HG03460 (cell line): ENCODE data around the gene DYNC1H1.
"Not testable (repeated sequence)": the region's sequence is repeated elsewhere in the genome, so short reads cannot be mapped to it uniquely, and the experiment has no call there.

Experiments used
- ATAC-seq: cut with Tn5 transposase; IDR thresholded peaks from one replicate; pipeline ENCODE4 v1.9.1; 2021; ENCODE audit not compliant: unreplicated experiment

DYNC1H1 gene

DNA sequence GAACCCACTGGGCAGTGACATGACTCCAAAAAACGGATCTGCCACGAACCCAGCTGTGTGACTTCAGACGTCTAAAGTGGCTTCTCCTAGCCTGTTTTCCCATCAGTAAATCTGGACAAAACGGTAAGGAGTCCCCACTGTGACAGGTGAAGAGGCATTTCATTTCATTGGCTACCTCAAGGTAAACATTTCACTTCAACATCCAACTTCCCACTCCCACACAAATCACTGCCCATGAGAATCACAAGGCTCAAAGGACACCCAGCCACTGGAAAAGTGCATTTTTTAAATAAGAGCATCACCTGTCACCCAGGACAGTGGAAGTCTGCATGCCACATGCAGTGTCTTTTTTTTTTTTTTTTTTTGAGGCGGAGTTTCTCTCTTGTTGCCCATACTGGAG lies 94.6 kb downstream of the DYNC1H1 start:
- no peak for ATAC-seq

DNA sequence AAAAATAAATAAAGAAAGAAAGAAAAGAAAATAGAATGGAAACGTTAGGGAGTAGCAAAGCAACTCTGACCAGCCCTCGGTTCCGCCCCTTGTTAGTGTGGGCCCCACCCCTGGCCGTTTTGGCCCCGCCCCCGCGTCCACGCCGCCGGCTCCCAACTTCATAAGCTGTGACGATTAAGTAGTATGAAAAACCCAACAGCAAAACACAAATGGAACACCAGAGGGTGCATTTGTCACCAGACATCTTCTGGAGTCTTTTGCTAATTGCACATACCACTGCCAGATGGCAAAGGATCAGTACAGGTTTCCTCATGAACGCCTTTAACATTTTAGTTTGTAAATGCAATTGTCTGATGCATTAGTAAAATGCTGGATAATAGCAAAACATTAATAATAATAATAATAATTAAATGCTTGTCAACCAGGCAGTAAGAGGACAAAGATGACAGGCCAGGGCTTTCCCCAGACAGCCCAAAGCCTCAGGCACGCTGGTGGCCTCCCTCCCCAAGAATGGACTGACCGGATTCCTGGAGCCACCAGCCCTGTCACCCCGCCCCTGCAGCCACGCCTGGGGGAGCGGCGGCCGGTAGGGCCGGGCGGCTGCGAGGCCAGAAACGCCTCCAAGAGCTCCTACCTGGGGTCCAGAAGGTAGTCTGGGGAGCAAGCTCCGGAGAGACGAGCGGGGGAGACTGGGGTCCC lies 98.9 kb downstream of the DYNC1H1 start:
- ATAC-seq, result peak; percentile 61

DNA sequence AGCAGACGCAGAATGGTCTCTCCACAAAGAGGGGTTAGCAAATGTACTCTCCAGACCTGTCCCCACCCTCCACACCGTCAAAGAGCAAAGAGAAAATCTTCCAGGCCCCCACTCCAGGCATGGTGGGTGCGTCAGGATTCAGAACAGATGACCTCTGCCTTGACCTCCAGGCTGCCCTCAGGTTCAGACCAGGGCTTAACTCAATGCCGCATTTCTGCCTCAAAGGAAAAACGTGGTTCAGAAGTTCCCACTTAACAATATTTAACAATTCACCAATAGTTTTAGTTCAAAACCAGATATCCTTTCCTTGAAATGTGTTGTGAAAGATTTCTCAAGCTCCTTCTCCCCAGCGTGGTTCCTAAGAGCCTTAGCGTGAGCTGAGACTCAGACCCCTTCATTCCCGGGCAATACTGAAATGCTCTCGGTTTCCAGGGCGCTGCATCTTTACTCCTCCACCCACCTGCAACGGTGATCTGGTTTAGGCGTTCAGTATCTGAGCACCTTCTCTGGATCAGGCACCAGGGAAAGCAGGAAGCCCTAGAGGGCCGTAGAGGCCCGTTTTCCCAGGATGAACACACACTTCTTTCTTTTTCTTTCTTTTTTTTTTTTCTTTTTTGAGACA lies 99.5 kb downstream of the DYNC1H1 start:
- ATAC-seq, result no peak

DNA sequence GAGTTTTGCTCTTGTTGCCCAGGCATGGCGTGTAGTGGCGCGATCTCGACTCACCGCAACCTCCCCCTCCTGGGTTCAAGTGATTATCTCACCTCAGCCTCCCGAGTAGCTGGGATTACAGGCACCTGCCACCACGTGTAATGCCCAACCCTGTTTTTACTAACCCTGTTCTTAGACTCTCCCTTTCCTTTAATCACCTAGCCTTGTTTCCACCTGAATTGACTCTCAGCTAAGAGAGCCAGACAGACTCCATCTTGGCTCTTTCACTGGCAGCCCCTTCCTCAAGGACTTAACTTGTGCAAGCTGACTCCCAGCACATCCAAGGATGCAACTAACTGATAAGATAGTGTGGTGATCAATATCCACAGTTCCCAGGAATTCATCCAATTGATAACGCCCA lies 100.2 kb downstream of the DYNC1H1 start:
- ATAC-seq, result not testable (repeated sequence)

DNA sequence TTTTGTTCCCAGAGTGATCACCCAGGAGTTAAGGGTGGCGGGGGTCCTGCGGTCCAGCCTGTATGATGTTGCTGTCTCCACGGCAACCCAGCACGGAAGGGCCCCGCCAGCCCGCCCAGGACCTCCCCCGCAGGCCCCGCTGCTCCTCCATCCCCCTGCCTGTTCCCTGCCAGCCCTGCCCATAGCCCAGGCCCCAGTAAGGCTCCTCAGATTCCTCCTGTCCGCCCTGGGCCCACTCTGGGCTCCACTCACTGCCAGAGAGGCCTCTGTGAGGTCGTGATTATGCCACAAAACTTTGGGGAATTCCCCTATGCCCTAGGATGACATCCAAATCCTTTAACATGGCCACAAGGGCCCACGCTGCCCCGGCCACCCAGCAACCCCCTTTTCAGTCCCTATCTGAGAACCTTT lies 101.7 kb downstream of the DYNC1H1 start:
- ATAC-seq, result no peak

DNA sequence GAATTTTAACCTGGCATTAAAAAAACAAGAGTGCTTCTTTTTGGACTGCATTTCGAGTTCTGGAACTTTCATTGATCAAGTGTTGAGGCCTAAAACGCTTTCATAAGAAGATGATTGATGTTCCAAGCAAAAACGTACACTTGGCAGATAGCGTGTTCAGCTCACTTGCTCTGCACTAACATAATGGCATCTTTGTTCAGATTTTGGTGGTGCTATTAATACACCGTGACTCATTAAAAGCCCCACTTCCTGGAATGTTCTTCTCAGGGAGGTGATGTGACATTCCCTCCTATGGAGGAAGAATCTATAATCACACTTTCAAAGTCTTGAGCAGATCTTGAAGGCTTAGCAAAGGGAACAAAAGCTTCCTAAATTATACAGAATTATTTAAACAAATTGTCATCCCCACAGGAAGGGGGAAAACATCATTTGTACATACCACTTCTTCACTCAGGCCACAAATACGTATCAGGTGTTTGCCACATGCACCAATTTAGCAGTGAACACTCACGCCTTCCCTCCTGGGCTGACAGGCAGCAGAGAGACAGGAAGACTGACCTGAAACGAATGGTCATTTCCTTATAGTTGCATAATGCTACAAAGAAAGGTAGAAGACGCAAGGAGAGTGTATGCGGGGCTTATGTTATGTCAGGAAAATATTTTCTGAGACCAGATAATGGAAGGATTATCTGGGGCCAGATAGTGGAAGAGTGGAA lies 107.1 kb downstream of the DYNC1H1 start:
- ATAC-seq, result no peak

DNA sequence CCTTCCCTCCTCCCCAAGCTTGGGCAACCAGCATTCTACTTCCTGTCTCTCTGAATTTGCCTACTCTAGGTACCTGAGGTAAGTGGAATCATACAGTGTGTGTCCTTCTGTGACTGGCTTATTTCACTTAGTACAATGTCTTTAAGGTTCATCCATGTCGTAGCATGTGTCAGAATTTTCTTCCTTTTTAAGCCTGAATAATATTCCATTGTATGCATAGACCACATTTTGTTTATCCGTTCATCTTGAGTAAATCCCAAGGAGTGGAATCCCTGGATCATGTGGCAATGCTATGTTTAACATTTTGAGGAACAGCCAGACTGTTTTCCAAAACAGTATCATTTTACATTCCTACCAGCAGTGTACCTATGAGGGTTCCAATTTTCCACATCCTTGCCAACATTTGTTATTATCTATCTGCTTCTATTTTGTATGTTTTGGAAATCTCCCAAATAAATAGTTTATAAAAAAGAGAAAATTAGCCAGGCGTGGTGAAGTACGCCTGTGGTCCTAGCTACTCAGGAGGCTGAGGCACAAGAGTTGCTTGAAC lies 110.1 kb downstream of the DYNC1H1 start:
- ATAC-seq, result no peak

DNA sequence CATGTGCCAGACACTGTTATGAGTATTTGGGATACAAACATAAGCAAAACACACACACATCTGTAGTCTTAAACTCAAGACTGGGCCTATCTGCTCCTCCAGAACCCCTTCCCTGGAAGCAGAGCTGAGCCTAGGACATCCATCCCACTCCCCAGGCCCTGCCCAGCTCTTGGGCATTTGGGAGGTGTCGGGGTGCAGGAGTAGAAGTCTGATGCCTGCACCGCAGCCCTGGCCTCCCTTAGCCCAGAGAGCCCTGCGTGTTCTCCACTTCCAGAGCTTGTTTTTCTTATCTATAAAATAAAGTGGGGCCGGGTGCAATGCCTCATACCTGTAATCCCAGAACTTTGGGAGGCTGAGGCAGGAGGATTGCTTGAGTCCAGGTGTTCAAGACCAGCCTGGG lies 110.8 kb downstream of the DYNC1H1 start:
- no peak for ATAC-seq

DNA sequence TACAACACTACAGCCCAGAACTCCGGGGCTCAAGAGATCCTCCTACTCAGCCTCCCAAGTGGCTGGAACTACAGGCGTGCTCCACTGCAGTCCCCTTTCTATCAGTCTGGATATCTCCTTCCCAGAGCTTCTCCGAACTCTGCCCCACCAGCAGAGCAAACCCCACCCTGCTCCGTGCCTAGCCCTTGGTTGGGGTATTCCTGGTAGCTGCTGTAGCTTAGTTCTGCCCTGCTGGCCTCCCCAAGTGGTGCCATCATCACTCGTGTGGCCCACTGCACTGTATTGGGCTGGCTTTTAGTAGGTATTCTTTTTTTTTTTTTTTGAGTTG lies 113.0 kb downstream of the DYNC1H1 start:
- ATAC-seq, result no peak

DNA sequence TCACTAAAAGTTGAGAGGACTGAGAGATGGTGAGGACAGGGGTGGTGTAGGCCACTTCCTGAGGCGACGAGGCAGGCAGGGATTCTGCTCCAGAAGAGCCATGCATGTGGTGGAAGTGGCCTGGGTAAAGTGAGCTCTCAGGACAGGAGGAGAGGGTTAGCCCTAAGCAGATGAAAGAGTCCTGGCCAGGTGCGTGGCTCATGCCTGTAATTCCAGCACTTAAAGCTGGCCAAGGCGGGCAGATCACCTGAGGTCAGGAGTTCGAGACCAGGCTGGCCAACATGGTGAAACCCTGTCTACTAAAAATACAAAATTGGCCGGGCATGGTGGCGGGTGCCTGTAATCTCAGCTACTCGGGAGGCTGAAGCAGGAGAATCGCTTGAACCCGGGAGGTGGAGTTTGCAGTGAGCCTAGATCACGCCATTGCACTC lies 114.0 kb downstream of the DYNC1H1 start:
- not testable (repeated sequence) for ATAC-seq

DNA sequence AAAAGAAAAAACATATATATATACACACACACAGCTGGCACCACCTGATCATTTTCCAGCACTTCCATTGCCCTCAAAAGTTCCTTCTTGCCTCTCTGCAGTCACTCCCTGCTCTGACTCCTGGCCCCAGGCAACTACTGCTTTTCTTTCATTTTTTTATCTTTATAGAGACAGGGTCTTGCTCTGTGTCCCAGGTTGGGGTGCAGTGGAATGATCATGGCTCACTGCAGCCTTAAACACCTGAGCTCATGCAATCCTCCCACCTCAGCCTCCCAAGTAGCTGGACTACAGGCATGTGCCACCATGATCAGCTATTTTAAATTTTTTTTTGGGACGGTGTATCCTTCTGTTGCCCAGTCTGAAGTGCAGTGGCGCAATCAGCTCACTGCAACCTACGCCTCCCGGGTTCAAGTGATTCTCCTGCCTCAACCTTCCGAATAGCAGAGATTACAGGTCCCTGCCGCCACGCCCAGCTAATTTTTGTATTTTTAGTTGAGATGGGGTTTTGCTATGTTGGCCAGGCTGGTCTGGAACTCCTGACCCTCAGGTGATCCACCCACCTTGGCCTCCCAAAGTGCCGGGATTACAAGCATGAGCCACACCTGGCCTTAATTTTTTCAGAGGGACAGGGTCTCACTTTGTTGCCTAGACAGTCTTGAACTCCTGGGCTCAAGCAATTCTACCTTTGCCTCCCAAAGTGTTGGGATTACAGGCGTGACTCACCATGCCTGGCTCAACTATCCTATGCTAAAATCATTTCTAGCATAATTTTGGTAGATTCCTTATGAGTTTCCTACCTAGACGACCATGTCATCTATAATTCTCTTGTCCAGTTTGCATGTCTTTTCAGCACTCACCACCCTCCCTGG lies 114.7 kb downstream of the DYNC1H1 start:
- ATAC-seq, result no peak

DNA sequence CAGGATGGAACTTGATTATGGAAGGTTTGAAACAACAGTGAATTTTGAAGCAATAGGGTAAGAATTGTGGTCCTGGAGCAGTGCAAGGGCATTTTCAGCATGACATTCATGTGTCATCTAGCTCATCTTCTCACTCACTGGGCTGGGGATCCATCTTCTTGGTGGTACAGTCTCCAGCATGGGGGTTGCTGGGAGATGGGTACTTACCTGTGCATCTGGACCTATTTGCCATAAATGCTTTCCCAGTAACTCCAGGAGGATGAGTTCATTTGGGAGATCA lies 115.3 kb downstream of the DYNC1H1 start:
- ATAC-seq, result no peak

DNA sequence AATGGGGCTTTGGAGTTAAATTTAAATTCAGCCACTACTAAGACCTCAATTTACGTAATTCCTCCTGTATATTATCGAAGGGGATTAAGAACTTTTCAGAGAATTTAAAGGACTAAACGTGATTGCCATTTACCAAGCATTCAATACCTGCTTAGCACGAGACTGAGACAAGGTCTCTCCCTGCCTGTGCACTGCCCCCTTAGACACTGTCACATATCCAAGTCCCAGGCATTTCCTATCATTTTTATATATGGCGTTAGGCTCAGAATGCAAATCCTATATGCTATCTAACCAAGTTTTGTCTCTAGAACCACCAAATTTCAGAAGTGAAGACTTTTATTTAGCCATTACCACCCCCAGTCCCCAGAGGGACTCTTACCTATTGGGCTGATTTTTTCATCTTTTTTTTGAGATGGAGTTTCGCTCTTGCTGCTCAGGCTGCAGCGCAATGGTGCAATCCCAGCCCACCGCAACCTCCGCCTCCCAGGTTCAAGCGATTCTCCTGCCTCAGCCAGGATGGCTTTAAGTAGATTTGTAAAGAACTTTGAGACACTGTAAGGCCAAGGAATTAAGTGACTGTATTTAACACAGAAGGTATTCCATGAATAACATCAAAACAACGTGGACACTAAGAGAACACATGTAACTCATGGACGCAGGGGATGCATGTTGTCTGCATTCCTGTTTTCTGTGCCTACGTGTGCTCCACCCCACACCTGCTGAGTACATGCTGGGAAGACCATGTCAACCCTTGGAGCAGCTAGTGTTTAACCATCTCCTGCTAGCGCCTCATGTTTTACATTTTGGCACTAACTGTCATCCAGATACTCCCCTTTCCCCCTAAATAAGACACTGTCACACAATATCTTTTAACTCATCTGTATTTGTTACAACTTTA lies 116.1 kb downstream of the DYNC1H1 start:
- ATAC-seq, result no peak

DNA sequence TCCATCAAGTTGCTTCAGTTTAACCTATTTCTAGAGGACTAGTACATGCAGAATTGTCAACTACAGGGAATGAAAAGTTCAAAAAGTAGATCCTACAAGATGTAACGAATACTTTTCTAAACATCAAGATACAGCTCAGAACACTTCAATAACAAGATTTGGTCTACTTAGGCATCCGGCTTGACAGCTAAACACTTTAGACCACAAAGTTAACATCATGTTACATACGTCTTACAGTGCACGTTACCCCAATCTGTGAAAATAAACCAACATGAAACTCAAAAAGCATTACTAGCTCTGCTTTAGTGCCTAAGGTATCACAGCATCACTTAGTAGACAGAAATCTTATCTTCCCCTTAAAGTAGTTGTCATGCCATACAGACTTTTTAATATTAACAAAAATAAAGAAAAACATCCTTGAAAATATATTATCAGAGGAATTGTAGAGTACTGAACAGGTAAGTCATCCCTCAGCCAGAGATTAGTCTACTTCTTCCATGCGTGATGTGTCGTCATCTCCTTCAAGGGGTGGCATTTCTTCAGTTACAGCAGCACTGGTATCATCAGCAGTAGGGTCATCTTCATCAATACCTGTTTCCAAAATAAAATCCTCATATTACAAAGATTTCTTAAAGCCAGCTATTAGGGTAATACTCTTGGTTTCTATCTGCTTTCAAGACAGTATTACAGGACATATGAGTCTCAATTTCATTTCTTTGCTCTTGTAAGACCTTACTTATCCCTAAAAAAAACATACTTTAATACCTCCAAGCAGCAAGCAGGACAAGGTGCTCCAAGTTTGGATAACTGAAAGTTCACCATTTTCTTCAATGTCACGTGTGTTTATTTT lies 117.1 kb downstream of the DYNC1H1 start:
- ATAC-seq, result no peak

DNA sequence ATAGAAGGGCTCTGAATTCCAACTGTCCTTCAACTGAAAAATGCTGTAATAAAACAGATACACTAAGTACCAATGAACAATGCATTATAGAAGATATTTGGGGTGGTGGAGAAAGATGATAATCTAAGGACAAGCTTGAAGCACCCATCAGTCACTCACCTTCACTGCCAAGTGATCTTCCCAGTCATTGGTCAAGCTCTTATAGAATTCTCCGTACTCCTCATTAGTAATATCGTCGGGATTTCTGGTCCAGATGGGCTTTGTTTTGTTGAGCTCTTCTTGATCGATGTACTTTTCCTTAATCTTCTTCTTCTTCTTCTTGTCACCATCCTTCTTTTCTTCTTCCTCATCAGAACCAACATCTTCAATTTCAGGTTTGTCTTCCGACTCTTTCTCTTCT lies 120.1 kb downstream of the DYNC1H1 start:
- ATAC-seq, result not testable (repeated sequence)

DNA sequence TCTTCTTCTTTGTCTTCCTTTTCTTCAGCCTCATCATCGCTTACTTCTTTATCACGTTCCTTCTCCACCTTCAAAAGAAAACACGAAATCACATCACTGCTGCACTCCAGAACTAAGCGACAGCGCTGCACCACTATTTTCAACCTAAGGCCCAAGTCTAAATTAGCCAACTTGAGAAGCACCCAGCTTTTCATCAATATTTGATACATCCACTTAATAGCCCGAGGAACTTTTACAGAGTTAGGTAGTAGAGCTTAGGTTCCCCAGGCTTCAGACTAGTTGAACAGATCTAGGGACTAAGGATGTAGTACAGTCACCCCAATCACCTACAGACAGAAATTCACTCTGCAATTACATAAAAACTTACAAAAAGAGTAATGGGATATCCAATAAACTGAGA lies 120.6 kb downstream of the DYNC1H1 start:
- no peak for ATAC-seq

DNA sequence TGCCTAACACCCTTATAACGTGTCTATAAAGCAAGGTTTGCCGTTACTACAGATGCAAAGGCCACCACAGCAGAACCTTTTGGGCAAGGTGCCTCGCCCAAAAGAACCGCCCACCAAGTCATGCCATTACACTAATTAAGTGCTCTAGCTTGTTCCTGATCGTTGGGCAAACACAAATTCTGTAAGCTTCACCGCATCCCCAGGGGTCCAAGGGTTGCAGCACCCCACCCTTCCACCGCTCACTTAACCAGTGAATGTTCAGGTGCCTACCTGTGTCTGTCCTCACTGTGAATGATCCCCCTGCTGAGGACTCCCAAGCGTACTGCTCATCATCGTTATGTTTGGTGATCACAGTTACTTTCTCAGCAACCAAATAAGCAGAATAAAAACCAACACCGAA lies 121.1 kb downstream of the DYNC1H1 start:
- no peak for ATAC-seq

DNA sequence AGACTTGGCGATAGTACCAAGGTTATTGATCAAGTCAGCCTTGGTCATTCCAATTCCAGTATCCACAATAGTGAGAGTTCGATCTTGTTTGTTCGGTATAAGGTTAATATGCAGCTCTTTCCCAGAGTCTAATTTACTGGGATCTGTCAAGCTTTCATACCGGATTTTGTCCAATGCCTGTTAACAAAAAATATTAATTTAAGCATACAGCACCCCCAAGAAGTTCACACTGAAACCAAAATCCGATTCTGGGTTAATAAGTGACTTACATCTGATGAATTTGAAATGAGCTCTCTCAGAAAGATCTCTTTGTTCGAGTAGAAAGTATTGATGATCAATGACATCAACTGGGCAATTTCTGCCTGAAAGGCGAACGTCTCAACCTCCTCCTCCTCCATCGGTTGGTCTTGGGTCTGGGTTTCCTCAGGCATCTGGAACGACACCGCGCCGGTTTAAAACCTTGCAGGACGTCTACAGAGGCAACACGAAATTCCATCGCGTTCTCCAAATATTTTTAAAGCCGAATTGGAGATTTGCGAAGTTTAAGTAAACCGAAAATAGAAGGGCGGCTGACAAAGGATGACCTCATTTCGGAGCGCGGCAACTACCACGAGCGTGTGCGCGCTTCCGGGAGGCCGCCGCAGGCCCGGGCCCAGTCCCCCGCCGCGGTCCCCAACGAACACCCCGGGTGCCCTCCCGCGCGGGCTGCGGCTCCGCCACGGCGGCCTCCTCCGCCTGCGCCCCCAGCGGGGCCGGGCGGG lies 121.8 kb downstream of the DYNC1H1 start:
- ATAC-seq, result peak; percentile 29

DNA sequence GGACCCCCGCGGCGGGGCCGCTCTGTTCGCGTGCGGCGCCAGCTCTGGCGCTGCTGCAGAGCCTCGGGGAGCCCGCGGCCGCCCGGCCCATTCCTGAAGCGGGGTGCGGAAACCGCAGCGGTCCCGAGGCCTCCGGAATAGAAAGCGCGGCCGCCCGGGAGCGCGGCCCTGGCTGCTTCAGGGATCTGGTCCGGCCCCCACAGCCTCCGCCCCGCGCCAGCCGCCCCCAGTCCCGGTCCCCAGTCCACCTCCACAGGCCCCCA lies 122.3 kb downstream of the DYNC1H1 start:
- no peak for ATAC-seq
